ENCODE results near the gene HERPUD1. TPM values are rescaled to one million over a fixed set of nuclear protein-coding genes. Genes with fewer than 3 reads are reported as not detected.

HERPUD1 gene
- total RNA-seq, 1 experiment from 2014 or later, result 30.8 TPM

DNA sequence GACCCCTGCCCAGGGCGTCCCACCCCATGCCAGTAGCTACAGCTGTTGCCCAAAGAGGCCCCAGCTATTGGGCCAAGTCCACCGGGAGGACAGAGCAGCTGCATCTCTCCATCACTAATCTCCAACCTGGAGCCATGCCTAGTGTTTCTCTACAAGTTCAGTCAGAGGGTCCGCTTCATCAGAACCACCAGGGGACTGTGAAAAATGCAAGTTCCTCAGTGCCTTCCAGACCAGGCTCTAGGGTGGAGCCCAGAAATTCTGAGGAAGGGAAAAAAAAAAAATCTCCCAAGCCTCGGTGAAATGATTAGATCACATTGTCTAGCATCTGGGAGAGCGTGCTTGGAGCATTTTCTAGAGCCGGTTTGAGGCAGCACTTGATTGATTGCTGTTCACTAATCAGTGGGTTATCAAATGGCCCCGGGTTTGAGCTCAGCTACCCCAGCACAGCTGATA, 22.4 kb upstream of the HERPUD1 start (continued):
- TF ChIP-seq, protein P1, sequence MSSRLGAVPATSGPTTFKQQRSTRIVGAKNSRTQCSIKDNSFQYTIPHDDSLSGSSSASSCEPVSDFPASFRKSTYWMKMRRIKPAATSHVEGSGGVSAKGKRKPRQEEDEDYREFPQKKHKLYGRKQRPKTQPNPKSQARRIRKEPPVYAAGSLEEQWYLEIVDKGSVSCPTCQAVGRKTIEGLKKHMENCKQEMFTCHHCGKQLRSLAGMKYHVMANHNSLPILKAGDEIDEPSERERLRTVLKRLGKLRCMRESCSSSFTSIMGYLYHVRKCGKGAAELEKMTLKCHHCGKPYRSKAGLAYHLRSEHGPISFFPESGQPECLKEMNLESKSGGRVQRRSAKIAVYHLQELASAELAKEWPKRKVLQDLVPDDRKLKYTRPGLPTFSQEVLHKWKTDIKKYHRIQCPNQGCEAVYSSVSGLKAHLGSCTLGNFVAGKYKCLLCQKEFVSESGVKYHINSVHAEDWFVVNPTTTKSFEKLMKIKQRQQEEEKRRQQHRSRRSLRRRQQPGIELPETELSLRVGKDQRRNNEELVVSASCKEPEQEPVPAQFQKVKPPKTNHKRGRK (CRISPR knock-in tag; IDR thresholded peaks at IDR 0.05; ENCODE audit: borderline replicate concordance), result no peak
- TF ChIP-seq, protein P2, sequence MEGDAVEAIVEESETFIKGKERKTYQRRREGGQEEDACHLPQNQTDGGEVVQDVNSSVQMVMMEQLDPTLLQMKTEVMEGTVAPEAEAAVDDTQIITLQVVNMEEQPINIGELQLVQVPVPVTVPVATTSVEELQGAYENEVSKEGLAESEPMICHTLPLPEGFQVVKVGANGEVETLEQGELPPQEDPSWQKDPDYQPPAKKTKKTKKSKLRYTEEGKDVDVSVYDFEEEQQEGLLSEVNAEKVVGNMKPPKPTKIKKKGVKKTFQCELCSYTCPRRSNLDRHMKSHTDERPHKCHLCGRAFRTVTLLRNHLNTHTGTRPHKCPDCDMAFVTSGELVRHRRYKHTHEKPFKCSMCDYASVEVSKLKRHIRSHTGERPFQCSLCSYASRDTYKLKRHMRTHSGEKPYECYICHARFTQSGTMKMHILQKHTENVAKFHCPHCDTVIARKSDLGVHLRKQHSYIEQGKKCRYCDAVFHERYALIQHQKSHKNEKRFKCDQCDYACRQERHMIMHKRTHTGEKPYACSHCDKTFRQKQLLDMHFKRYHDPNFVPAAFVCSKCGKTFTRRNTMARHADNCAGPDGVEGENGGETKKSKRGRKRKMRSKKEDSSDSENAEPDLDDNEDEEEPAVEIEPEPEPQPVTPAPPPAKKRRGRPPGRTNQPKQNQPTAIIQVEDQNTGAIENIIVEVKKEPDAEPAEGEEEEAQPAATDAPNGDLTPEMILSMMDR (IDR thresholded peaks at IDR 0.05), result no peak
- TF ChIP-seq ZNF232 (CRISPR knock-in tag; IDR thresholded peaks at IDR 0.05) (no peak), SOX15 (CRISPR knock-in tag; IDR thresholded peaks at IDR 0.05) (no peak)
- TF ChIP-seq, protein P3, sequence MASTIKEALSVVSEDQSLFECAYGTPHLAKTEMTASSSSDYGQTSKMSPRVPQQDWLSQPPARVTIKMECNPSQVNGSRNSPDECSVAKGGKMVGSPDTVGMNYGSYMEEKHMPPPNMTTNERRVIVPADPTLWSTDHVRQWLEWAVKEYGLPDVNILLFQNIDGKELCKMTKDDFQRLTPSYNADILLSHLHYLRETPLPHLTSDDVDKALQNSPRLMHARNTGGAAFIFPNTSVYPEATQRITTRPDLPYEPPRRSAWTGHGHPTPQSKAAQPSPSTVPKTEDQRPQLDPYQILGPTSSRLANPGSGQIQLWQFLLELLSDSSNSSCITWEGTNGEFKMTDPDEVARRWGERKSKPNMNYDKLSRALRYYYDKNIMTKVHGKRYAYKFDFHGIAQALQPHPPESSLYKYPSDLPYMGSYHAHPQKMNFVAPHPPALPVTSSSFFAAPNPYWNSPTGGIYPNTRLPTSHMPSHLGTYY (CRISPR knock-in tag; IDR thresholded peaks at IDR 0.05), result no peak
- TF ChIP-seq, protein P4, sequence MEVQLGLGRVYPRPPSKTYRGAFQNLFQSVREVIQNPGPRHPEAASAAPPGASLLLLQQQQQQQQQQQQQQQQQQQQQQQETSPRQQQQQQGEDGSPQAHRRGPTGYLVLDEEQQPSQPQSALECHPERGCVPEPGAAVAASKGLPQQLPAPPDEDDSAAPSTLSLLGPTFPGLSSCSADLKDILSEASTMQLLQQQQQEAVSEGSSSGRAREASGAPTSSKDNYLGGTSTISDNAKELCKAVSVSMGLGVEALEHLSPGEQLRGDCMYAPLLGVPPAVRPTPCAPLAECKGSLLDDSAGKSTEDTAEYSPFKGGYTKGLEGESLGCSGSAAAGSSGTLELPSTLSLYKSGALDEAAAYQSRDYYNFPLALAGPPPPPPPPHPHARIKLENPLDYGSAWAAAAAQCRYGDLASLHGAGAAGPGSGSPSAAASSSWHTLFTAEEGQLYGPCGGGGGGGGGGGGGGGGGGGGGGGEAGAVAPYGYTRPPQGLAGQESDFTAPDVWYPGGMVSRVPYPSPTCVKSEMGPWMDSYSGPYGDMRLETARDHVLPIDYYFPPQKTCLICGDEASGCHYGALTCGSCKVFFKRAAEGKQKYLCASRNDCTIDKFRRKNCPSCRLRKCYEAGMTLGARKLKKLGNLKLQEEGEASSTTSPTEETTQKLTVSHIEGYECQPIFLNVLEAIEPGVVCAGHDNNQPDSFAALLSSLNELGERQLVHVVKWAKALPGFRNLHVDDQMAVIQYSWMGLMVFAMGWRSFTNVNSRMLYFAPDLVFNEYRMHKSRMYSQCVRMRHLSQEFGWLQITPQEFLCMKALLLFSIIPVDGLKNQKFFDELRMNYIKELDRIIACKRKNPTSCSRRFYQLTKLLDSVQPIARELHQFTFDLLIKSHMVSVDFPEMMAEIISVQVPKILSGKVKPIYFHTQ (CRISPR knock-in tag; IDR thresholded peaks at IDR 0.05), result no peak

DNA sequence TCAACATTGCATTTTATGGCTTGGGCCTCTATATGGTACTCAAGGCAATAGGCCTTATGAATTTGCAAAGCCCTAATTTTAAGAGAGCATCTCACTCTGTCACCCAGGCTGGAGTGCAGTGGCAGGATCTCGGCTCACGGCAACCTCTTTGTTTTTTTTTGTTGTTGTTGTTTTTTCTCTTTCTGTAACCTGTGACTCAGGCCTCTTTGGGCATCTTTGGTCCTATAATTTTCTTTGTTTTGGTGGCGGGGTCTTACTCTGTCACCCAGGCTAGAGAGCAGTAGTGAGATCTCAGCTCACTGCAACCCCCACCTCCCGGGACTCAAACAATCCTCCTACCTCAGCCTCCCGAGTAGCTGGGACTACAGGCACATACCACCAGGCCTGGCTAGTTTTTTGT, 21.8 kb upstream of the HERPUD1 start:
- Mint-ChIP-seq H3K27ac (no peak overlapping the region), H3K36me3 (0 out of 2 replicates have a peak, but pooled peaks cover 6% of the 10 kb centered on the region), H3K27me3 (ENCODE audit: low read depth) (no peaks in the 10 kb centered on the region; the same call in 1 of the 2 replicates), H3K4me1 (peaks cover 39% of the 10 kb centered on the region), H3K9me3 (peaks cover 15% of the 10 kb centered on the region), H3K4me3 (no peak overlapping the region)
- no peak for ATAC-seq
- CTCF ChIA-PET, result interaction anchor here (1.5 kb wide), 1 partner anchor 10 kb away, joined by 4 read pairs; no protein-coding TSS in a partner anchor
- DNase-seq (ENCODE audit: low spot score), result no peak
- TF ChIP-seq RELA (CRISPR knock-in tag; IDR thresholded peaks at IDR 0.05; ENCODE audit: borderline replicate concordance) (no peak), NR1H2 (CRISPR knock-in tag; IDR thresholded peaks at IDR 0.05) (no peak), HMGA2 (CRISPR knock-in tag; IDR thresholded peaks at IDR 0.05) (no peak), EMX1 (CRISPR knock-in tag; IDR thresholded peaks at IDR 0.05) (no peak), TP53 (CRISPR knock-in tag; IDR thresholded peaks at IDR 0.05) (no peak), TEAD4 (CRISPR knock-in tag; IDR thresholded peaks at IDR 0.05) (no peak), CREB1 (CRISPR knock-in tag; IDR thresholded peaks at IDR 0.05) (no peak), SP1 (CRISPR knock-in tag; conservative IDR thresholded peaks at IDR 0.05) (no peak), GTF2I (CRISPR knock-in tag; conservative IDR thresholded peaks at IDR 0.05) (no peak)
- TF ChIP-seq, protein P5, sequence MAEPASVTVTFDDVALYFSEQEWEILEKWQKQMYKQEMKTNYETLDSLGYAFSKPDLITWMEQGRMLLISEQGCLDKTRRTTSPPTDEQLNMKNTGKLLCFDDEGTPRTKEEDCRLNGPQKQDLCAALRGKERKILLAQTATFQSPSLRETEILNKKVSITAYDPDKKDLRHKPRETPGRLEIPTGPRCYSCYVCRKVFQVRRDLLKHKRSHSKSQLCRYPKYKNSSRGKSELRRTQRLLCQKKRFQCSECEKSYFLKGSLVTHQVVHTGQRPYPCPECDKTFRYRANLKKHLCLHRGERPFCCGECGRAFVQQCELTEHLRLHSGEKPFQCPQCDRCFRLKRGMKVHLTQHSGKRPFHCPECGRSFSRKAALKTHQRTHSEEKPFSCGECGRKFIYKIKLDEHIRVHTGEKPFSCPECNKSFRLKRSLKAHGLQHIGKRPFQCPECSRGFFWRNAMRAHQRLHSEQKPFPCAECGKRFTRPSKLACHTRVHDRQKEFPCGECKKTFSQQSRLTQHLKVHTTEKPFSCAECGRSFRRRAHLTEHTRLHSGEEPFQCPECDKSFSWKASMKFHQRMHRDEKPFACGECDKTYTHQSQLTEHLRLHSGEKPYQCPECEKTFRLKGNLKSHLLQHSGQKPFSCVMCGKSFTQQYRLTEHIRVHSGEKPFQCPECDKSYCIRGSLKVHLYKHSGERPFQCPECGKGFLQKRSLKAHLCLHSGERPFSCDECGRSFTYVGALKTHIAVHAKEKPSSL (CRISPR knock-in tag; conservative IDR thresholded peaks at IDR 0.05), result no peak
- TF ChIP-seq, protein P6, sequence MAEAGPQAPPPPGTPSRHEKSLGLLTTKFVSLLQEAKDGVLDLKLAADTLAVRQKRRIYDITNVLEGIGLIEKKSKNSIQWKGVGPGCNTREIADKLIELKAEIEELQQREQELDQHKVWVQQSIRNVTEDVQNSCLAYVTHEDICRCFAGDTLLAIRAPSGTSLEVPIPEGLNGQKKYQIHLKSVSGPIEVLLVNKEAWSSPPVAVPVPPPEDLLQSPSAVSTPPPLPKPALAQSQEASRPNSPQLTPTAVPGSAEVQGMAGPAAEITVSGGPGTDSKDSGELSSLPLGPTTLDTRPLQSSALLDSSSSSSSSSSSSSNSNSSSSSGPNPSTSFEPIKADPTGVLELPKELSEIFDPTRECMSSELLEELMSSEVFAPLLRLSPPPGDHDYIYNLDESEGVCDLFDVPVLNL (CRISPR knock-in tag; IDR thresholded peaks at IDR 0.05; ENCODE audit: borderline replicate concordance, low read depth), result no peak
- POLR2A ChIA-PET, result interaction anchor here (1.1 kb wide), 1 partner anchor 21 kb away, joined by 3 read pairs; no protein-coding TSS in a partner anchor

Measured in WTC11 (cell line).